GM18502 (cell line): ENCODE results near the gene SLAMF7.
"Not testable (repeated sequence)": the region's sequence is repeated elsewhere in the genome, so short reads cannot be mapped to it uniquely, and the experiment has no call there.

Source experiments
- ATAC-seq: cut with Tn5 transposase; IDR thresholded peaks from one replicate; pipeline ENCODE4 v1.9.1; 2021; ENCODE audit warnings: mild to moderate bottlenecking; ENCODE audit not compliant: unreplicated experiment, poor library complexity

The SLAMF7 gene

GRCh38 chr1:160767395-160768294 is 28.6 kb downstream of the SLAMF7 start:
- peak; percentile 63 for ATAC-seq

- ATAC-seq: peak; percentile 83
Measured at GRCh38 chr1:160768295-160768657, 29.2 kb downstream of the SLAMF7 start.

GRCh38 chr1:160772331-160772730 is 33.3 kb downstream of the SLAMF7 start:
- no peak for ATAC-seq

GRCh38 chr1:160773093-160773492 is 34.0 kb downstream of the SLAMF7 start:
- ATAC-seq: no peak

- no peak for ATAC-seq
Measured at GRCh38 chr1:160774886-160775719, 36.1 kb downstream of the SLAMF7 start.

- no peak for ATAC-seq
Measured at GRCh38 chr1:160776178-160776577, 37.1 kb downstream of the SLAMF7 start.

GRCh38 chr1:160777486-160778089 is 38.5 kb downstream of the SLAMF7 start:
- ATAC-seq: no peak

- ATAC-seq: no peak
Measured at GRCh38 chr1:160778976-160779375, 39.9 kb downstream of the SLAMF7 start.

- no peak for ATAC-seq
Measured at GRCh38 chr1:160779626-160780397, 40.8 kb downstream of the SLAMF7 start.

GRCh38 chr1:160780398-160780755 is 41.3 kb downstream of the SLAMF7 start:
- ATAC-seq: no peak

GRCh38 chr1:160781186-160781766 is 42.2 kb downstream of the SLAMF7 start:
- ATAC-seq: no peak

- peak; percentile 95 for ATAC-seq
Measured at GRCh38 chr1:160781914-160782689, 43.1 kb downstream of the SLAMF7 start.

GRCh38 chr1:160782988-160783765 is 44.1 kb downstream of the SLAMF7 start:
- ATAC-seq: not testable (repeated sequence)

GRCh38 chr1:160789051-160789701 is 50.1 kb downstream of the SLAMF7 start:
- peak; percentile 29 for ATAC-seq

GRCh38 chr1:160789702-160790611 is 50.9 kb downstream of the SLAMF7 start:
- ATAC-seq: peak; percentile 81

GRCh38 chr1:160794376-160794775 is 55.3 kb downstream of the SLAMF7 start:
- ATAC-seq: no peak

- ATAC-seq: peak; percentile 73
Measured at GRCh38 chr1:160795951-160796383, 56.9 kb downstream of the SLAMF7 start, which contains the start of gene LY9. Gene LY9, plus strand, starts transcription at chr1:160796174. Its CDS starts 14 bp downstream, at chr1:160796188.
